Thyroid gland (tissue), 4 donors: Measurements from ENCODE around the gene SND1.

ENCODE experiments used
- POLR2A ChIP-seq, 2 donors: fragments of 450-650 bp; IDR thresholded peaks; one replicate each; pipeline ENCODE4 v1.6.1; 2017; ENCODE audit warnings: antibody characterized with exemption in 2 of 2, mild to moderate bottlenecking in 2 of 2, moderate library complexity in 1 of 2
- TF ChIP-seq, protein P1 (sequence below), 6 experiments: fragments of 200-600 bp in 3 of 6; fragments of 450-650 bp in 3 of 6; sonication (generic) in 3 of 6; IDR thresholded peaks; one replicate each; pipeline ENCODE4 v1.5.1; 2016 to 2019; ENCODE audit warnings: antibody characterized with exemption in 6 of 6, mild to moderate bottlenecking in 2 of 6, inconsistent platforms in 1 of 6, moderate library complexity in 1 of 6

DNA sequence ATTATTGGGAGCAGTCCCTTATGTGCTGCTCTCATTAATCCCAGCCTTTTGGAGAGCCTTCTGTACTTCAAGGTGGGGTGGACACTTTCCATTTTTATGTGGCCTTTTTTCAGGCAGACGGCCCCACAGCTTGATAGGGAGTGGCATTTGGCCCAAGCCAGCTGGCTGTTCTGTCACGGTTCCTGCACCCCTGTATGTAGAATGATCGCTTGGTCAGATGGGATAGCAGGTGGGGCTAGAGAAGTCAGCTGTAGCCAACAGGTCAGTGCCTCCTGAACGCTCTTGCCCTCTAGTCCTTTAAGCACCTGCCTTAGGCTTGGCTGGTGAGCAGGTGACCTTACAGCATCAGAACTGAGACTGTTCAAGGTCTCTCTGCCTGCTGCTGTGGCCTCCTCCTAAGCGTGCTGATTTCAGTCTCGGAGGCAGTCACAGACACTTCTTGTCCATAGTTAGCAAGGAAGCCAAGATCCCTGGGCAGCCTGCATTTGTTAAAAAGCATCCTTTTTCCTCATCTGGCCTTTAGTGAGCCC lies 283.9 kb downstream of the SND1 start:
- TF ChIP-seq, protein P1, sequence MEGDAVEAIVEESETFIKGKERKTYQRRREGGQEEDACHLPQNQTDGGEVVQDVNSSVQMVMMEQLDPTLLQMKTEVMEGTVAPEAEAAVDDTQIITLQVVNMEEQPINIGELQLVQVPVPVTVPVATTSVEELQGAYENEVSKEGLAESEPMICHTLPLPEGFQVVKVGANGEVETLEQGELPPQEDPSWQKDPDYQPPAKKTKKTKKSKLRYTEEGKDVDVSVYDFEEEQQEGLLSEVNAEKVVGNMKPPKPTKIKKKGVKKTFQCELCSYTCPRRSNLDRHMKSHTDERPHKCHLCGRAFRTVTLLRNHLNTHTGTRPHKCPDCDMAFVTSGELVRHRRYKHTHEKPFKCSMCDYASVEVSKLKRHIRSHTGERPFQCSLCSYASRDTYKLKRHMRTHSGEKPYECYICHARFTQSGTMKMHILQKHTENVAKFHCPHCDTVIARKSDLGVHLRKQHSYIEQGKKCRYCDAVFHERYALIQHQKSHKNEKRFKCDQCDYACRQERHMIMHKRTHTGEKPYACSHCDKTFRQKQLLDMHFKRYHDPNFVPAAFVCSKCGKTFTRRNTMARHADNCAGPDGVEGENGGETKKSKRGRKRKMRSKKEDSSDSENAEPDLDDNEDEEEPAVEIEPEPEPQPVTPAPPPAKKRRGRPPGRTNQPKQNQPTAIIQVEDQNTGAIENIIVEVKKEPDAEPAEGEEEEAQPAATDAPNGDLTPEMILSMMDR (IDR thresholded peaks at IDR 0.05), result no peak
- no peak for TF ChIP-seq POLR2A (IDR thresholded peaks at IDR 0.05)
